SJCRH30 (cell line): Measurements from ENCODE around the gene RNASE2. TPM values are rescaled to one million over a fixed set of nuclear protein-coding genes. Genes with fewer than 3 reads are reported as not detected.
"Not testable (repeated sequence)": the region's sequence is repeated elsewhere in the genome, so short reads cannot be mapped to it uniquely, and the experiment has no call there.

Experiments
- DNase-seq, 2 experiments: peaks; one replicate each; pipeline ENCODE4 v3.0.0-alpha.2; 2015 to 2020
- H3K27ac ChIP-seq: fragments of 250-450 bp; sonication (Bioruptor Pico); 2 replicates; pipeline ENCODE4 v1.5.1; 2020; ENCODE audit warnings: mild to moderate bottlenecking, moderate library complexity
- H3K27me3 ChIP-seq: fragments of 250-450 bp; sonication (Bioruptor Pico); 2 replicates; pipeline ENCODE4 v1.5.1; 2020; ENCODE audit warnings: mild to moderate bottlenecking, moderate library complexity
- H3K36me3 ChIP-seq: fragments of 250-450 bp; sonication (Bioruptor Pico); 2 replicates; pipeline ENCODE4 v1.5.1; 2020; ENCODE audit warnings: mild to moderate bottlenecking, moderate library complexity
- H3K4me1 ChIP-seq: fragments of 250-450 bp; sonication (Bioruptor Pico); 2 replicates; pipeline ENCODE4 v1.5.1; 2020; ENCODE audit warnings: mild to moderate bottlenecking, moderate library complexity
- H3K4me3 ChIP-seq: fragments of 250-450 bp; sonication (Bioruptor Pico); 2 replicates; pipeline ENCODE4 v1.5.1; 2020; ENCODE audit warnings: mild to moderate bottlenecking, moderate library complexity
- H3K9me3 ChIP-seq: fragments of 250-450 bp; sonication (Bioruptor Pico); replicated peaks from 2 replicates; pipeline ENCODE4 v1.5.1; 2020; ENCODE audit warnings: mild to moderate bottlenecking, moderate library complexity
- total RNA-seq: library from RNA; depleted of rRNA; stranded (reverse); fragments of >200 nt; shearing (Covaris generic); gene quantifications from 2 replicates; pipeline ENCODE4 v1.2.3, GENCODE V29; 2014; rRNA removed

RNASE2 gene
- not detected in 2 replicates for total RNA-seq

- DNase-seq, H3K27me3 ChIP-seq, H3K4me3 ChIP-seq, H3K36me3 ChIP-seq, H3K4me1 ChIP-seq, H3K27ac ChIP-seq, H3K9me3 ChIP-seq: not testable (repeated sequence)
Observed at GRCh38 chr14:20954736-20955537, at the start of gene RNASE2. Gene RNASE2 (plus strand): TSS chr14:20955487. CDS start chr14:20955772, 285 bp downstream.

GRCh38 chr14:20905676-20906075 lies 49.6 kb upstream of the RNASE2 start:
- no peak overlapping the region for H3K27ac ChIP-seq
- DNase-seq: no peak
- no peaks in the 10 kb centered on the region for H3K9me3 ChIP-seq
- H3K36me3 ChIP-seq: no peaks in the 10 kb centered on the region
- H3K27me3 ChIP-seq: no peaks in the 10 kb centered on the region
- H3K4me3 ChIP-seq: no peak overlapping the region
- H3K4me1 ChIP-seq: no peaks in the 10 kb centered on the region

GRCh38 chr14:20907214-20907613 lies 48.1 kb upstream of the RNASE2 start:
- no peaks in the 10 kb centered on the region for H3K36me3 ChIP-seq
- no peaks in the 10 kb centered on the region for H3K9me3 ChIP-seq
- no peaks in the 10 kb centered on the region for H3K27me3 ChIP-seq
- H3K4me1 ChIP-seq: no peaks in the 10 kb centered on the region
- H3K27ac ChIP-seq: no peak overlapping the region
- no peak for DNase-seq
- H3K4me3 ChIP-seq: no peak overlapping the region

- not testable (repeated sequence) for H3K27me3 ChIP-seq, DNase-seq, H3K4me3 ChIP-seq, H3K9me3 ChIP-seq, H3K27ac ChIP-seq, H3K36me3 ChIP-seq, H3K4me1 ChIP-seq
Observed at GRCh38 chr14:20910822-20911221, 44.5 kb upstream of the RNASE2 start.

GRCh38 chr14:20919038-20919756 lies 36.1 kb upstream of the RNASE2 start:
- DNase-seq, H3K36me3 ChIP-seq, H3K27me3 ChIP-seq, H3K27ac ChIP-seq, H3K9me3 ChIP-seq, H3K4me1 ChIP-seq, H3K4me3 ChIP-seq: not testable (repeated sequence)

GRCh38 chr14:20923766-20924297 lies 31.5 kb upstream of the RNASE2 start:
- H3K27ac ChIP-seq, H3K9me3 ChIP-seq, H3K36me3 ChIP-seq, H3K4me3 ChIP-seq, H3K27me3 ChIP-seq, H3K4me1 ChIP-seq, DNase-seq: not testable (repeated sequence)

- Histone ChIP-seq H3K4me3 (no peak overlapping the region), H3K27me3 (0 out of 2 replicates have a peak, but pooled peaks cover 1% of the 10 kb centered on the region), H3K36me3 (no peaks in the 10 kb centered on the region), H3K9me3 (no peaks in the 10 kb centered on the region), H3K4me1 (no peaks in the 10 kb centered on the region), H3K27ac (no peak overlapping the region)
- peak; percentile 17 to 34 for DNase-seq
Observed at GRCh38 chr14:20934148-20934762, 21.0 kb upstream of the RNASE2 start.

- H3K27ac ChIP-seq: no peak overlapping the region
- no peaks in the 10 kb centered on the region for H3K36me3 ChIP-seq
- H3K4me1 ChIP-seq: no peaks in the 10 kb centered on the region
- peaks cover 8% of the 10 kb centered on the region; the same call in 1 of the 2 replicates for H3K27me3 ChIP-seq
- no peak overlapping the region for H3K4me3 ChIP-seq
- no peaks in the 10 kb centered on the region for H3K9me3 ChIP-seq
- DNase-seq: no peak
Observed at GRCh38 chr14:20935303-20935984, 19.8 kb upstream of the RNASE2 start.

GRCh38 chr14:20945146-20945545 lies 10.1 kb upstream of the RNASE2 start:
- H3K27ac ChIP-seq, H3K4me3 ChIP-seq: not testable (repeated sequence)

GRCh38 chr14:20946707-20947106 lies 8.6 kb upstream of the RNASE2 start:
- H3K9me3 ChIP-seq: not testable (repeated sequence)

More at GRCh38 chr14:20945146-20945545, 10.1 kb upstream of the RNASE2 start:
- peaks cover 12% of the 10 kb centered on the region for H3K27me3 ChIP-seq
- H3K36me3 ChIP-seq, H3K4me1 ChIP-seq, DNase-seq, H3K9me3 ChIP-seq: not testable (repeated sequence)

GRCh38 chr14:20955538-20955873 lies 219 bp downstream of the RNASE2 start:
- H3K4me1 ChIP-seq, H3K27me3 ChIP-seq, DNase-seq, H3K36me3 ChIP-seq, H3K9me3 ChIP-seq, H3K4me3 ChIP-seq, H3K27ac ChIP-seq: not testable (repeated sequence)

More at GRCh38 chr14:20946707-20947106, 8.6 kb upstream of the RNASE2 start:
- H3K4me3 ChIP-seq, DNase-seq, H3K36me3 ChIP-seq, H3K27me3 ChIP-seq, H3K4me1 ChIP-seq, H3K27ac ChIP-seq: not testable (repeated sequence)

GRCh38 chr14:20956376-20956976 lies 1.2 kb downstream of the RNASE2 start:
- H3K27ac ChIP-seq: no peak overlapping the region
- H3K4me1 ChIP-seq: no peaks in the 10 kb centered on the region

GRCh38 chr14:20958946-20959345 lies 3.7 kb downstream of the RNASE2 start:
- not testable (repeated sequence) for H3K27ac ChIP-seq, H3K4me1 ChIP-seq, H3K27me3 ChIP-seq, H3K36me3 ChIP-seq, H3K9me3 ChIP-seq, DNase-seq, H3K4me3 ChIP-seq

More at GRCh38 chr14:20956376-20956976, 1.2 kb downstream of the RNASE2 start:
- no peaks in the 10 kb centered on the region for H3K36me3 ChIP-seq
- H3K9me3 ChIP-seq: no peaks in the 10 kb centered on the region
- no peak overlapping the region for H3K4me3 ChIP-seq
- no peaks in the 10 kb centered on the region for H3K27me3 ChIP-seq
- no peak for DNase-seq

- no peak for DNase-seq
- H3K27me3 ChIP-seq: no peaks in the 10 kb centered on the region
- no peak overlapping the region for H3K27ac ChIP-seq
- H3K4me3 ChIP-seq: no peak overlapping the region
- H3K36me3 ChIP-seq: no peaks in the 10 kb centered on the region
- H3K9me3 ChIP-seq: no peaks in the 10 kb centered on the region
- peaks cover 4% of the 10 kb centered on the region for H3K4me1 ChIP-seq
Observed at GRCh38 chr14:20969336-20969735, 14.0 kb downstream of the RNASE2 start.
